ENCODE data around the gene CA7. TPM values are rescaled to one million over a fixed set of nuclear protein-coding genes. Genes with fewer than 3 reads are reported as not detected.

Gene CA7
- total RNA-seq, 1 experiment from 2014 or later: not detected

- Histone ChIP-seq H3K27me3 (ENCODE audit: control insufficient read depth, insufficient read depth, low read length) (no peaks in the 10 kb centered on the region), H3K4me1 (ENCODE audit: control insufficient read depth, insufficient read depth, low read length) (peaks cover 9% of the 10 kb centered on the region), H3K4me3 (ENCODE audit: low read depth in 2 of 2, low read length in 2 of 2) (no peak overlapping the region), H3K27ac (ENCODE audit: low read length) (no peak overlapping the region), H3K36me3 (ENCODE audit: control insufficient read depth, insufficient read depth, low read length) (no peaks in the 10 kb centered on the region), H3K9me3 (ENCODE audit: control insufficient read depth, insufficient read depth, low read depth, low read length) (no peaks in the 10 kb centered on the region)
- ATAC-seq: no peak
- DNase-seq (ENCODE audit: low read depth, low spot score): no peak
- CTCF ChIA-PET: no interaction called here
- POLR2A ChIA-PET: no interaction called here
- TF ChIP-seq TCF7L2 (IDR thresholded peaks at IDR 0.05; ENCODE audit: low read depth, low read length): no peak
- intact Hi-C loops (cut with micrococcal nuclease; ENCODE audit: unreplicated experiment) (loop anchor here (5.0 kb wide), 1 partner anchor 47 kb away; no protein-coding TSS in a partner anchor), in situ Hi-C loops (cut with HindIII; ENCODE audit: low pct_unique_long_range_greater_than_20kb, low sequenced_read_pairs) (no loop called here)
- BruUV-seq (replicated peaks): no TSS peak
Measured at GRCh38 chr16:66899945-66900710, 55.9 kb downstream of the CA7 start.

DNA sequence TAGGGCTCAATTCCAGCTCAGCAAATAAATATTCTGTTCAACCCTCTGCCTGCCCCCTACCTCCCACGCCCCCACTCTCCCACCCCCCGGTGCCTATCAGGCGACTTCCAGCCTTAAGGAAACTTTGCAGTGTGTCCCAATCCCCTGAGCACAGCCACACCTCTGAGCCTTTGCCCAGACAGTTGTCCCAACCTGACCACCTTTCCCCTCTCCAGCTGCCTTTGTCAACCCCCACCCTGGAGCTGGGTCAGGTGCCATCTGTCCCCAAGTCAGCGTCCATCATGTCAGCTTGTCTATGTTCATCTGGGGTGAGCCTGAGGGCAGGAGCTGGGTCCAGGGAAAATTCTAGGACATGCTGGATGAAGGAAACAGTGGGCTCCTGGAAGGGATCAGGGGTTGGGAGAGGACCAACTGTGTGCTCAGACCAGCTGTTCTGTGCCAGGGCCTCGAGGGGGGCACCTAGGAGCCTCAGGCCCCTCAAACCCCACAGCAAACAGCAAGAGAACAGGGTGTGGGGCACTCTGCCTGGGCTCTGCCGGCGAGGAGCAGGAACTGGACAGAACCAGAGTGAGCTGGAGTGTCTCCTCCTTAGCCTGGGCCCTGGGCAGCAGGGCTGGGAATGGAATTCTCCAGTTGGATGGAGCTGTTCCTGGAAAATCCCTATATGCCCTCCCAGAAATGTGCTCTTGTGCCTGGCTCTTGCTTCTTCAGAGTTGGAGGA is 56.7 kb downstream of the CA7 start:
- BruUV-seq (replicated peaks): no TSS peak
- POLR2A ChIA-PET: no interaction called here
- CTCF ChIA-PET: interaction anchor here (0.5 to 0.6 kb wide), 2 partner anchors 43 to 921 kb away, joined by 3 to 5 read pairs; no protein-coding TSS in a partner anchor

More for the DNA sequence above, 56.7 kb downstream of the CA7 start:
- DNase-seq (ENCODE audit: low read depth, low spot score) (no peak), ATAC-seq (no peak)
- Histone ChIP-seq H3K27me3 (ENCODE audit: control insufficient read depth, insufficient read depth, low read length) (no peaks in the 10 kb centered on the region), H3K4me3 (ENCODE audit: low read depth in 2 of 2, low read length in 2 of 2) (no peak overlapping the region), H3K4me1 (ENCODE audit: control insufficient read depth, insufficient read depth, low read length) (peaks cover 9% of the 10 kb centered on the region), H3K36me3 (ENCODE audit: control insufficient read depth, insufficient read depth, low read length) (no peaks in the 10 kb centered on the region), H3K9me3 (ENCODE audit: control insufficient read depth, insufficient read depth, low read depth, low read length) (no peaks in the 10 kb centered on the region), H3K27ac (ENCODE audit: low read length) (no peak overlapping the region)
- in situ Hi-C loops (cut with HindIII; ENCODE audit: low pct_unique_long_range_greater_than_20kb, low sequenced_read_pairs) (no loop called here), intact Hi-C loops (cut with micrococcal nuclease; ENCODE audit: unreplicated experiment) (no loop called here)
- TF ChIP-seq POLR2AphosphoS5 (IDR thresholded peaks at IDR 0.05; ENCODE audit: low read depth, low read length) (no peak), SIN3A (IDR thresholded peaks at IDR 0.05; ENCODE audit: borderline replicate concordance, insufficient read depth, low read depth, low read length) (no peak), TCF7L2 (IDR thresholded peaks at IDR 0.05; ENCODE audit: low read depth, low read length) (no peak), REST (IDR thresholded peaks at IDR 0.05; ENCODE audit: insufficient read depth in 1 of 2, low read depth in 2 of 2, low read length in 1 of 2) (no peak), CTCF (IDR thresholded peaks at IDR 0.05) (no peak)

Measured in Panc1 (cell line).